HUDEP-2 (cell line): Measurements from ENCODE around the gene DMXL2.
"Not testable (repeated sequence)": the region's sequence is repeated elsewhere in the genome, so short reads cannot be mapped to it uniquely, and the experiment has no call there.

Source experiments
- DNase-seq, 76 experiments: peaks; one replicate each; lab custom pipeline; 2025; ENCODE audit not compliant: unreplicated experiment in 76 of 76; lab: John Stamatoyannopoulos, UW

The DMXL2 gene, protein sequence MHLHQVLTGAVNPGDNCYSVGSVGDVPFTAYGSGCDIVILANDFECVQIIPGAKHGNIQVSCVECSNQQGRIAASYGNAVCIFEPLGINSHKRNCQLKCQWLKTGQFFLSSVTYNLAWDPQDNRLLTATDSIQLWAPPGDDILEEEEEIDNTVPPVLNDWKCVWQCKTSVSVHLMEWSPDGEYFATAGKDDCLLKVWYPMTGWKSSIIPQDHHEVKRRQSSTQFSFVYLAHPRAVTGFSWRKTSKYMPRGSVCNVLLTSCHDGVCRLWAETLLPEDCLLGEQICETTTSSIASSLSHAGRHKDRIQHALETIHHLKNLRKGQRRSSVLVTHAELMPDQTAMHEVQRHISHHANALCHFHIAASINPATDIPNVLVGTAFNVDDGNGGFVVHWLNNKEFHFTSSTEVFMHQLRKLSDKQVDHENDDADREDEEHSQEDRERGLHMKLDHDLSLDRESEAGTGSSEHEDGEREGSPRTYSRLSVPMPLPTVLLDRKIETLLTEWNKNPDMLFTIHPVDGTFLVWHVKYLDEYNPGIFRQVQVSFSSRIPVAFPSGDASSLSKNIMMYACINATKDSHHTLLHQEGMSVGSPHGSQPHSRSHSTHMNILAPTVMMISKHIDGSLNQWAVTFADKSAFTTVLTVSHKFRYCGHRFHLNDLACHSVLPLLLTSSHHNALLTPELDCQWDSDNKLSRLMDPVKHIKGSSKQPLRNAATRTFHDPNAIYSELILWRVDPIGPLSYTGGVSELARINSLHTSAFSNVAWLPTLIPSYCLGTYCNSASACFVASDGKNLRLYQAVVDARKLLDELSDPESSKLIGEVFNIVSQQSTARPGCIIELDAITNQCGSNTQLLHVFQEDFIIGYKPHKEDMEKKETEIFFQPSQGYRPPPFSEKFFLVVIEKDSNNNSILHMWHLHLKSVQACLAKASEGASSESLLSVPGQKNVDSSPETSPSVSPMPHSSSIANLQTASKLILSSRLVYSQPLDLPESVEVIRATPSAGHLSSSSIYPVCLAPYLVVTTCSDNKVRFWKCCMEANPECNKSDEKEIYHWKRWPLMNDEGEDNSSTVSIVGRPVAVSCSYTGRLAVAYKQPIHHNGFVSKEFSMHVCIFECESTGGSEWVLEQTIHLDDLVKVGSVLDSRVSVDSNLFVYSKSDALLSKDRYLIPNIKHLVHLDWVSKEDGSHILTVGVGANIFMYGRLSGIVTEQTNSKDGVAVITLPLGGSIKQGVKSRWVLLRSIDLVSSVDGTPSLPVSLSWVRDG (N-terminal part only)

GRCh38 chr15:51622604-51623370 lies at the start of gene DMXL2:
Gene DMXL2, minus strand, starts transcription at chr15:51622771. Its CDS starts 226 bp downstream, at chr15:51622545.
- DNase-seq: no peak

- DNase-seq: no peak
These were observed 49.6 kb upstream of the DMXL2 start for GRCh38 chr15:51672155-51672687.

DNA sequence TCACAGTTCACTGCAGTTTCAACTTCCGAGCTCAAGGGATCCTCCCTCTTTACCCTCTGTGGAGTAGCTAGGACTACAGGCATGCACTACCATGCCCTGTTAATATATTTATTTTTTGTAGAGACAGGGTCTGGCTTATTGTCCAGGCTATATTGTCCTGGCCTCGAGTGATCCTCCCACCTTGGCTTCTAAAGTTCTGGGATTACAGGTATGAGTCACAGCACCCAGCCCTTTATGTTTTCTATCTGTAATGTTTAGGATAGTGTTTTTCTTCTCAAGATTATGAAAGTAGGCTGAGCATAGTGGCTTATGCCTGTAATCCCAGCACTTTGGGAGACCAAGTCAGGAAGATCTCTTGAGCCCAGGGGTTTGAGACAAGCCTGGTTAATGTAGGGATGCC lies 46.8 kb upstream of the DMXL2 start:
- DNase-seq: no peak

DNA sequence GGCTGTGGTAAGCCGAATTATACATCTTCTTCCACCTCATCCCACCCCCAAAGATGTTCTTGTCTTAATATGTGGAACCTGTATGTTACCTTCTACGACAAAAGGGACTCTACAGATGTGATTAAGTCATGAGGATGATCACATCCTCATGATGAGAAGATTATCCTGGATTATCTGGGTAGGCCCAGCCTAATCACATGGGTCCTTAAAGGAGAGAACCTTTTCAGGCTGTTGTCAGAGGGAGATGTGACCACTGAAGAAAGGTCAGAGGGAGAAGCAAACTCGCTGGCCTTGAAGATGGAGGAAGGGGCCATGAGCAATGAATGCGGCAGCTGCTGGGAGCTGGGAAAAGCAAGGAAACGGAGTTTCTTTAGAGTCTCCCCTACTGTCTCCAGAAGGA lies 45.9 kb upstream of the DMXL2 start:
- no peak for DNase-seq

DNA sequence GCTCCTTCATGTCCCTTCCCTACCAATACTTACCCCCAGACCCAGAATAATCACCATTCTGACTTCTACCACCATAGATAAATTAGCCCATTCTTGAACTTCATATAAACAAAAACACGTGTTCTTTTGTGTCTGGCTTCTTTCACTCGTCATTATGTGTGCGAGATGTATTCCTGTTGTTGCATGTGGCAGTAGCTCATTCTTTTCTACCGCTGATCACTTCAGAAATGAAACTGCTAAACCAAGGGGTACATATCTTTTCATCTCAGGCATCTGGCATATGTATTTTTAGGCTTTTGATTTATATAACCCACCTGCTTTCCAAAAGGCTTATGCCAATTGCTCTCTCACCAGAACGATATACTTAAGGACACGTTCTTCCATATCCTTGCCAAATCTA lies 44.9 kb upstream of the DMXL2 start:
- no peak for DNase-seq

DNA sequence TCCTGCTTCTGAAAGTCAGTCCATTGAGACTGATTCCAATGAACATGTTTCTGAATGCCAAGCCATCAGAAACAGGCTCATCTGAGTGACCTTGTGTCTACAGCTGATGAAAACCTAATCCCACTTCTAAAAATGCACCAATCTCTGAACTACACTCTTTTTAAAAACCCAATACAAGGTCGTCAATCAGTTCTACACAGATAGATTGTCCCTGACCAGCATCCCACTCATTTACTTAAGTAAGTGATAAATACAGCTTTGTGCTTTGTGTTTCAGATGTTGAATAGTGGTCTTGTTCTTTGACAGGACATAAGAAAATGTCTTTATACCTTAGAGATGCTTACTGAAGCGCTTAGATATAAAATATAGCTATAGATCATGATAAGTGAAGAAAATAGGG lies 38.5 kb upstream of the DMXL2 start:
- DNase-seq: no peak

DNA sequence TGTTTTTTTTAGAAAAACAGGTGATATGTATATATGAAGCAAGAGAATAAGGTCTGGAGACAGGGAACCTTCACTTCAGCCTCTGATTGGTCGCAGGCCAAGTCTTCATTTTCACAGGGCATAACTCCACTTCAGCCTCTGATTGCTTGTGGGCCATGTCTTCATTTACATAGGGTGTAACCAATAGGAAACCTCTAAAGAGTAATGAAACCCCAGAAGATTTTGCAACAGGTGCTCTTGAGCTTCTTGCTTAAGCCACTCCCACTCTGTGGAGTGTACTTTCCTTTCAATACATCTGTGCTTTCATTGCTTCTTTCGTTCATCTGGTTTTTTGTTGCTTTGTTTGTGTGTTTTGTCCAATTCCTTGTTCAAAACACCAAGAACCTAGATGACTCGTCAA lies 36.1 kb upstream of the DMXL2 start:
- no peak for DNase-seq

DNA sequence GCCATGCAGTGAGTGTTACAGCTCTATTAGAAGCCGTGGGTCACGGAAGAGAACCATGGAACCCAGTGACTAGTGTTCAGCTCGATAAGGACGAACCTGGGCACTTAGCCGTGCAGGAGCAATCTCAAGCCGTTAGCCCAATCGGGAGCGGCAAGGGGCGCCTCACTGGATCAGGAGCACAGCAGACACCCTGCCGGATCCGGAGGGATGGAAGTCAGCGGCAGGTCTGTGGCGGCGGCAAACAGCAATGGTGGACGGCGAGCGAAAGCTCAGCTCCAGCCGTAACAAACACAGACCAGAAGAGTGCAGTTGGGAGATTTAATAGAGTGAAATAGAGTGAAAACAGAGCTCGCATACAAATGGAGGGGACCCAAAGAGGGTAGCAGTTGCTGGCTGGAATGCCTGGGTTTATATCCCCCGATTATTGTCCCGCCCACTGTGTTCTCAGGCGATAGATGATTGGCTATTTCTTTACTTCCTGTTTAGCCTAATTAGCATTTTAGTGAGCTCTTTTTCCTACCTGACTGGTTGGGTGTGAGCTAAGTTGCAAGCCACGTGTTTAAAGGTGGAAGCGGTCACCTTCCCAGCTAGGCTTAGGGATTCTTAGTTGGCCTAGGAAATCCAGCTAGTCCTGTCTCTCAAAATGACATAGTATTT lies 33.0 kb upstream of the DMXL2 start:
- DNase-seq: not testable (repeated sequence)

DNA sequence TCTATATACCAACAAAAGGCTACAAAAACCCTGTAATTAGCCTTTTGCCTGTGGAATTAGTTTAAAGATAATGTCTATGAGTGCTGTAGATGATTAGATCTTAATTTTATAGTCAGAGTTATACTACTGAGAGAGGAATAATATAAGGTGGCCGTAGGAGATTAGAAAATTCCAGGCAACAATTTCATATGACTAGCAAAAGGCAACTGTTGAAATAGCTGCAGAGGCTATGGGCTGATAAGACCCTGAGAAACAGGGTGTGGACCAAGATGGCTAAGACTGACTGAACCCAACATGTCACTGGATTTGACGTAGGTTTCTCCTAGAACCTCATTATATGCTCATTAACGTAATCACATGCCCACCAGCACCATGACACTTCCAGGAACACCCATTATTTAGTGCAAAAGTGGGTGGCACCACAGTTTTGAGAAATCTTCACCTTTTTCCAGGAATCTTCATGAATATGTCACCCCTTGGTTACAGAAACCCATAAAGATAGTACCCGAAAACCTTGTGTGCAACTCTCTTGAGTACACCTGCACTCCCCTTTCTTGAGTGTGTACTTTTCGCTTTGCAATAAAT lies 29.6 kb upstream of the DMXL2 start:
- DNase-seq: peak in 71 of 76 experiments; percentile 1 to 93 (median 64)

DNA sequence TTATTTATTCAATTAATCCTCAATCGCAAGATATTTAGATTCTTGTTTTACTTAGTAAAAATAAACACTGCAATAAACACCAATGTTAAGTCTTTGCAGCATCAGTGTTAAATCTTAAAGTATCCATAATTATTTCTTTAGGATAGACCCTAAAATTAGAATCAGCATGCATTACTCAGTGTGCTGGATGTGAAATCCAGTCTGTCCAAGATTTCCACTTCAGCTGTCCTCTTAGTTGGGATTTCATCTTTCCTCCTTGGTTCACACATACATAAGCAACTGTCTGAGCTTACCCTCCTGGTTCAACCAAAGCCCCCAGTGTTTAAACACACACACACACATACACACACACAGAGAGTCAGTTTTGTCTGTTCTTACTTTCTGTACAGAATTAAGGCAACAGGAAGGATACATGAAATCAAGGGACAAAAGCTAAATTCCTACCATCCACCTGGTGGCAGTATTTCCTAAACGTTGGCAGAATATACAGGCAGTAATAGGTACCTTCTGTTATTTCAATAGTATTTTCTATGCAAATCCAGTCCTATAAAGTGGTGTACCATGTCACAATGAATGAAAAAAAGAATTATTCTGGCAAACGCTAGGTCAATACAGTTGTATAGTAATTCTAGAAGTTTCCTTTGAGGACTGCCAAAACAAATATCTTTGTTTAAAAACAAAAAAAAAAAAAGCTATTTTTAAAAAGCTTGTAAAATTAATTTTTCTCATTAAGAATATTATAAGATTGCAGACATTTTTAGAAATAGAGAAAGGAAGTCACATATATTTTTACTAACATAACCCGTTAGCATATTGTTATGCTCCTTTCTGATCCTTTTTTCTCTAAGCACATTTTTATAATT lies 27.3 kb upstream of the DMXL2 start:
- DNase-seq: peak in 46 of 76 experiments; percentile 2 to 79 (median 50)

DNA sequence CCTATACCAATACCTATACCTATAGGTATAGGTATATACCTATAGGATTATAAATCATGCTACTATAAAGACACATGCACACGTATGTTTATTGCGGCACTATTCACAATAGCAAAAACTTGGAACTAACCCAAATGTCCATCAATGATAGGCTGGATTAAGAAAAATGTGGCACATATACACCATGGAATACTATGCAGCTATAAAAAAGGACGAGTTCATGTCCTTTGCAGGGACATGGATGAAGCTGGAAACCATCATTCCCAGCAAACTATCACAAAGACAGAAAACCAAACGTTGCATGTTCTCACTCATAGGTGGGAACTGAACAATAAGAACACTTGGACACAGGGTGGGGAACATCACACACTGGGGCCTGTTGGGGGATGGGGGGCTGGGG lies 26.1 kb upstream of the DMXL2 start:
- DNase-seq: not testable (repeated sequence)

GRCh38 chr15:51648101-51648500 lies 25.5 kb upstream of the DMXL2 start:
- not testable (repeated sequence) for DNase-seq

DNA sequence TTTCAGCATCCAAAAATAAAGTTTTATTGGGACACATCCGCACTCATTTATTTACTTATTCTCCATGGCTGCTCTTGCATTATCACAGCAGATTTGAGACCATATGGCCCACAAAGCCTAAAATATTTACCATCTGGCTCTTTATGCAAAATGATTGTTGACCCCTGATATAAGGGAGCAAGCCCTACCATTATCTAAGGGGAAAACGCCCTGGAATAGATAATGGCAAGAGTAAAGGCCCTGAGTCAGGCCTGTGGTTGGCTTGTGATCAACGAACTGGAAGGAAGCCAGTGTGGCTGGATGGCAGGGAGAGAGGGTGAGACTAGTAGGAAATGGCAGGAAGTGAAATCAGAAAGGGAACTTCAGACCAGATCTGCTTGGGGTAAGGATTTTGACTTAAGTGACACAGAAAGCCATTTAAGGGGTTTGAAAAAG lies 24.6 kb upstream of the DMXL2 start:
- peak in 74 of 76 experiments; percentile 15 to 92 (median 73) for DNase-seq

DNA sequence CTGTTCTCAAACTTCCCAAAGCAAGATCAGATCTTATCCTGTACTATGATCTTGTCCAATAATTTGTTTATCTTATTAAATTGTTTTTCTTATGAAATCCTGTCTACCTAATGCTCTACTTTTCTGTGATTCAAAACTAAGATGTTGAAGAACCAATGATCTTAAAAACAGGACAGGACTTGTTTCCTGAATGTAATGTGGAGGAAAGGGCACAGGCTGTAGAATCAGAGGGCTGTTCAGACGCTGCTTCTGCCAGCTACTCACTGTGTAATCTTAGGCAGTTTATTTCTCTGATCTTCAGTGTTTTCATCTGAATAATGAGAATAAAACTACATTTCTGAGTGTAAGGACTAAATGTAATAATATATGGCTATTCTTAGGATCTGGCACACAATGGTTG lies 20.1 kb upstream of the DMXL2 start:
- DNase-seq: no peak

DNA sequence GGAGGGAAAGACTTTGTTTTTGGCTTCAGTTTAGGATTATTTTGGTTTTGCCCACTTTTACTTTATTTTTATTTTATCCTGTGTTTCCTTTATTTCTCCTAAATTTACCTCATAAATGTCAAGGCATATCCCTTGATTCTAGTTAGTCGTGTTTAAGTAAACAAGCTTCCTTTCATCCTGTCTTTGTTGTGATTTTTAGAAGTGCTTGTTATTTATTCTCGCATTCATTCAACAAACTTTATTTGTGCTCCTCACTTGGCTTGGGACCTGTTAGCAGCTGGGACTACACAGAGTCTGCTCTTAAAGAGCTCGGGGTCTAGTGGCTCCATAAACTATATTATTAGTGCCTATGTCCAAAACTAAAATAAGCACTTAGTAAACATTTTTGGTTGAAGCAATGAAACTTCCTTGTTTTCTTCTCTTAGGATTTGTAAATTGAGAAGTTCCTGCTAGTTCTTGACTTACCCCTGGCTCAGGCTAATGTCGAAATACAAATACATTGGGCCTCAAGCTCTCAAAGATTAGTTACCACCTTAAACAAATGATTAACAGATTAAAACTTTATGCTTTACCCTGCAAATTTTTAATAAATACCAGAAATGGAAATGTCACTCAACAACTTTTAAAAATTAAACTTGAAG lies 19.0 kb upstream of the DMXL2 start:
- DNase-seq: no peak

GRCh38 chr15:51634591-51635198 lies 12.1 kb upstream of the DMXL2 start:
- peak in 1 of 76 experiments; percentile 13 for DNase-seq

GRCh38 chr15:51629612-51630011 lies 7.0 kb upstream of the DMXL2 start:
- DNase-seq: no peak
